ENCODE data around the gene ASB18. TPM values are rescaled to one million over a fixed set of nuclear protein-coding genes. Genes with fewer than 3 reads are reported as not detected.

The ASB18 gene
- total and polyA plus RNA-seq, 10 of the 15 experiments (the other 5 are each of a cell fraction or from before 2014, with no cell fraction given): not detected

GRCh38 chr2:236223675-236224074, 40.5 kb downstream of the ASB18 start:
- Histone ChIP-seq H3K4me2 (ENCODE audit: control insufficient read depth, insufficient read depth) (no peak overlapping the region), H3K27me3 (replicated peaks in 1 of 2; ENCODE audit: control insufficient read depth in 2 of 2, insufficient read depth in 2 of 2, low read length in 1 of 2) (no peaks in the 10 kb centered on the region), H3K27ac (ENCODE audit: control insufficient read depth, insufficient read depth) (no peak overlapping the region), H3K9me3 (replicated peaks; ENCODE audit: control insufficient read depth, insufficient read depth, low read length) (no peaks in the 10 kb centered on the region), H3K9ac (ENCODE audit: control insufficient read depth, insufficient read depth, low read length) (no peak overlapping the region), H3K36me3 (ENCODE audit: control insufficient read depth in 2 of 2, insufficient read depth in 2 of 2, low read length in 1 of 2) (no peaks in the 10 kb centered on the region), H3K4me3 (no peak overlapping the region), H2AFZ (ENCODE audit: control insufficient read depth, low read depth, low read length) (no peak overlapping the region), H3K4me1 (ENCODE audit: control insufficient read depth, insufficient read depth, low read length) (no peaks in the 10 kb centered on the region), H4K20me1 (ENCODE audit: control insufficient read depth, insufficient read depth) (no peaks in the 10 kb centered on the region), H3K79me2 (ENCODE audit: control insufficient read depth, insufficient read depth, low read length) (no peaks in the 10 kb centered on the region)
- ChIA-PET SMC1A (ENCODE audit: uncharacterized antibody, unreplicated experiment) (no interaction called here), RAD21 (ENCODE audit: unreplicated experiment) (no interaction called here), CTCF (no interaction called here), POLR2A (no interaction called here)
- WGBS (ENCODE audit: insufficient coverage, insufficient replicate concordance, low lambda C conversion rate, missing lambda C conversion rate): 19% methylated on average over 2 of the region's 2 CpGs
- no peak for TF ChIP-seq IKZF1 (conservative IDR thresholded peaks at IDR 0.05)
- TF ChIP-seq NFIC (IDR thresholded peaks at IDR 0.05; ENCODE audit: low read depth, low read length): no peak
- TF ChIP-seq JUNB (IDR thresholded peaks at IDR 0.05): no peak
- no peak for TF ChIP-seq SIX5 (IDR thresholded peaks at IDR 0.05; ENCODE audit: low read depth, low read length, severe bottlenecking)
- TF ChIP-seq POLR2A (IDR thresholded peaks at IDR 0.05; ENCODE audit: low read depth, low read length): no peak
- no peak for TF ChIP-seq ETV6 (conservative IDR thresholded peaks at IDR 0.05 in 1 of 2, IDR thresholded peaks at IDR 0.05 in 1 of 2; ENCODE audit: borderline replicate concordance in 1 of 2, low read depth in 1 of 2)
- TF ChIP-seq FOS (IDR thresholded peaks at IDR 0.05; ENCODE audit: borderline replicate concordance, extremely low read depth, insufficient read length): no peak
- TF ChIP-seq BCL11A (IDR thresholded peaks at IDR 0.05; ENCODE audit: low read depth, low read length): no peak
- TF ChIP-seq PBX3 (IDR thresholded peaks at IDR 0.05; ENCODE audit: insufficient replicate concordance, low read depth, low read length): no peak
- TF ChIP-seq, protein P1, sequence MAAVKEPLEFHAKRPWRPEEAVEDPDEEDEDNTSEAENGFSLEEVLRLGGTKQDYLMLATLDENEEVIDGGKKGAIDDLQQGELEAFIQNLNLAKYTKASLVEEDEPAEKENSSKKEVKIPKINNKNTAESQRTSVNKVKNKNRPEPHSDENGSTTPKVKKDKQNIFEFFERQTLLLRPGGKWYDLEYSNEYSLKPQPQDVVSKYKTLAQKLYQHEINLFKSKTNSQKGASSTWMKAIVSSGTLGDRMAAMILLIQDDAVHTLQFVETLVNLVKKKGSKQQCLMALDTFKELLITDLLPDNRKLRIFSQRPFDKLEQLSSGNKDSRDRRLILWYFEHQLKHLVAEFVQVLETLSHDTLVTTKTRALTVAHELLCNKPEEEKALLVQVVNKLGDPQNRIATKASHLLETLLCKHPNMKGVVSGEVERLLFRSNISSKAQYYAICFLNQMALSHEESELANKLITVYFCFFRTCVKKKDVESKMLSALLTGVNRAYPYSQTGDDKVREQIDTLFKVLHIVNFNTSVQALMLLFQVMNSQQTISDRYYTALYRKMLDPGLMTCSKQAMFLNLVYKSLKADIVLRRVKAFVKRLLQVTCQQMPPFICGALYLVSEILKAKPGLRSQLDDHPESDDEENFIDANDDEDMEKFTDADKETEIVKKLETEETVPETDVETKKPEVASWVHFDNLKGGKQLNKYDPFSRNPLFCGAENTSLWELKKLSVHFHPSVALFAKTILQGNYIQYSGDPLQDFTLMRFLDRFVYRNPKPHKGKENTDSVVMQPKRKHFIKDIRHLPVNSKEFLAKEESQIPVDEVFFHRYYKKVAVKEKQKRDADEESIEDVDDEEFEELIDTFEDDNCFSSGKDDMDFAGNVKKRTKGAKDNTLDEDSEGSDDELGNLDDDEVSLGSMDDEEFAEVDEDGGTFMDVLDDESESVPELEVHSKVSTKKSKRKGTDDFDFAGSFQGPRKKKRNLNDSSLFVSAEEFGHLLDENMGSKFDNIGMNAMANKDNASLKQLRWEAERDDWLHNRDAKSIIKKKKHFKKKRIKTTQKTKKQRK (IDR thresholded peaks at IDR 0.05; ENCODE audit: low read depth, low read length): no peak
- no peak for TF ChIP-seq ZNF274 (IDR thresholded peaks at IDR 0.05; ENCODE audit: insufficient read depth, insufficient read length)
- TF ChIP-seq, protein P2, sequence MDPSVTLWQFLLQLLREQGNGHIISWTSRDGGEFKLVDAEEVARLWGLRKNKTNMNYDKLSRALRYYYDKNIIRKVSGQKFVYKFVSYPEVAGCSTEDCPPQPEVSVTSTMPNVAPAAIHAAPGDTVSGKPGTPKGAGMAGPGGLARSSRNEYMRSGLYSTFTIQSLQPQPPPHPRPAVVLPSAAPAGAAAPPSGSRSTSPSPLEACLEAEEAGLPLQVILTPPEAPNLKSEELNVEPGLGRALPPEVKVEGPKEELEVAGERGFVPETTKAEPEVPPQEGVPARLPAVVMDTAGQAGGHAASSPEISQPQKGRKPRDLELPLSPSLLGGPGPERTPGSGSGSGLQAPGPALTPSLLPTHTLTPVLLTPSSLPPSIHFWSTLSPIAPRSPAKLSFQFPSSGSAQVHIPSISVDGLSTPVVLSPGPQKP (IDR thresholded peaks at IDR 0.05; ENCODE audit: low read depth, low read length): no peak
- no peak for TF ChIP-seq MYC (IDR thresholded peaks at IDR 0.05; ENCODE audit: insufficient read depth, insufficient read length, insufficient replicate concordance, low read length, severe bottlenecking)
- TF ChIP-seq CREM (IDR thresholded peaks at IDR 0.05; ENCODE audit: low read depth): no peak
- TF ChIP-seq SIN3A (IDR thresholded peaks at IDR 0.05; ENCODE audit: low read depth, low read length): no peak
- no peak for TF ChIP-seq EED (IDR thresholded peaks at IDR 0.05; ENCODE audit: low read depth)
- no peak for TF ChIP-seq CEBPB (IDR thresholded peaks at IDR 0.05; ENCODE audit: borderline replicate concordance in 1 of 2, low read depth in 2 of 2, low read length in 2 of 2)
- TF ChIP-seq POLR2AphosphoS2 (IDR thresholded peaks at IDR 0.05; ENCODE audit: low read depth, low read length): no peak
- no peak for TF ChIP-seq ZSCAN29 (IDR thresholded peaks at IDR 0.05)
- no TSS peak for BruUV-seq (replicated peaks)
- intact Hi-C loops (cut with micrococcal nuclease; ENCODE audit: unreplicated experiment) (no loop called here), in situ Hi-C loops (cut with MboI) (no loop called here)
- no peak for FAIRE-seq
- DNase-seq (ENCODE audit: low read depth, low spot score): no peak
- ATAC-seq: no peak

All from GM12878 (cell line).